GM19035 (cell line): ENCODE results near the gene FHIT.

ENCODE experiments used
- ATAC-seq: cut with Tn5 transposase; IDR thresholded peaks from one replicate; pipeline ENCODE4 v1.9.1; 2021; ENCODE audit not compliant: unreplicated experiment

Gene FHIT

DNA sequence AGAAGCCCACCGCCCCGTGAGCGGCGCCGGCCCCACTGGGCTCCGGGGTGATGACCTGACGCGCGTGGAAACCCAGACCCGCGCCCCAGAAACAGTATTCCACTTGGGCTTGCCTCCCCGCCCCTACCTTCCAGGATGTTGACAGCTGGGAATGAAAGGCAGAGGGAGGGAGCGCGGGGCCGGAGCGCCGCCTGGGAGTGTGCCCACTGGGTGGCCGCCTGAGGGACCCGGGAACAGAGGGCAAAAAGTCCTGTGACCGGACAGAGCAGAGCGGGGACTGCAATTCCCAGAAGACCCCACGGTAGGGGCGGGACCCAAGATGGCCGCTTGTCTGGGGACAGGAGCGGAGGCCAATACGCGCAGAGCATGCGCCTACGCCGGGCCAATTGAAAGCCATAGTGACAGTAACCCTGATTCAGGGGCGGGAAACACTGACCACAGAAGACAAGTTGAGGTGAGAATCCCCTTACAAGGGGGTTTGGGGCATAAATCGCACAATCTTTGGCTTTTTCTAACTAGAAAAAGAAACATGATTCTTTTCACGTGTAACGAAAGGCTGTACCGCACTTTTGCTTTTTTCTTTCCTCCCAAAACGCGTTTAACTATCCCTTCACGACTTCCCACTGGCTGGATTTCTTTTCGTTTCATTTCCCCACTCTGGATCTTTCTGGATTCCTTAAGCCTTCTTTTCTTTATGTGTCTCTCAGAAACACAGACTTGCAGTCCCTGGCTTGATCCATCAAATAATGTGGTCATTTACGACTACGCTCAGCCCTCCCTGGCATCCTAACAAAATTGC is at the start of gene FHIT:
TSS of gene FHIT (minus strand) at position 279 of the 799 bp plus-strand sequence.
- ATAC-seq = peak; percentile 93

DNA sequence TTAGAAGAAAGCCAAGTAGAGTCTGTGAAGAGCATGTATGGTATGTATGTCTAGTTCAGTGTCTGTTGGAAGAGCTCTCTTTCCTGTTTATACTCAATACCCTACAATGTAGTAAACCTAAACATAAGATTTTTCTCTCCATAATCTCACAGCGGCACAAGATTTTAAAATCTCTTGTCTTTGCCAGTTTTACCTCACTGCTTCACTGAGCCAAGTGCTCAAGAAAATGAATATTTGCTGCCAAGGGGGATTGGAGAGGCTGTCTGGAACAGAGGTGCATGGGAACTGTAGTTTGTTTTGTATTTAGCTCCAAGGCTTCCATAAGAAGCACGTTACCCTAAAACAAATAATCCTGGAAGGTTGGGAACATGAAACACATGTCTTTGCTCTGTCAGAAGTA is 49.5 kb upstream of the FHIT start:
- no peak for ATAC-seq

DNA sequence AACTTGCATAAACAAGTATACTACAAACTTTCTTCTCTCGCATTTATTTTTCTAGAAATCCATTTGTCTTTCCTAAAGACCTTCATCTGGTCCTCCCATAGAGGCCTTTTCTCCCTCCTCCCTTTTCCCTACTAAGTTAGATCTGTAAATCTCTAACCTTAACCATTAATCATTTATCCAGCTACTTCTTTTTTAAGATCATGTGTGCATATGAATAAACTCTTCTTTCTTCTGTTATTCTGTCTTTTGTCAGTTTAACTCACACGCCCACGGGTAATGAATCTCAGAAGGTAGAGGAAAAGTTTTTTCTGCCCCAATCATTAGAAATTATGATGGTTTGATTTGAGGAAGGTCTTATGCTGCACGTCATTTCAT is 48.7 kb upstream of the FHIT start:
- ATAC-seq = no peak

DNA sequence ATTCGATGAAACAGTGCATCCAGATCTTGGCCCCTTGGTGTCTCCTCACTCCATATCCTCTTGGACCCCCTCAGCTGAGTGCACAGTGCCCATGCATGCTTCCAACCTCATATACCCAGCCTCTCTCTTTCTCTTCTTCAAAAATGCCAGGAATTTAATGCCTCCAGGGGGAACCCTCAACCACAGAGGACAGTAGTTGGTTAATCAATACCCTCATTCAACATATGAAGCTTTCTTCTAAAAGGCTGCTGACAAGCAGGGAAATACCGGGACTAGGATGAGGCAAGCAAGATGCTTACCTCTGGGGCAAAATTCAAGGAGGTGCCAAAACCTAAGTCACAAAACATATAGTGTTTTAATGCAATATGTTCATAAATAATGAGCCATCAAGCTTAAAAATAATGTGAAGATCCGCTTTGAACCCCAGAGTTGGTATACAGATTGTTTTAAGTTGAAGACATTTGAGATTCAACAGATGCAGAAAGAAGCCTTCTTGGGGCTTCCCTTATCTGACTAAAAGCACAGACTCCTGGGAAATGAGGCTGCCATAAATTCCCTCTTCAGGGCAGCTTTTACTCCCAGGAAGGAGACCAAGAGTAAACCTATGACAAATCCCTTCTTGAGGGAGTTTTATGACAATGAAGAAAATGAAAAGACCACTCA is 48.2 kb upstream of the FHIT start:
- no peak for ATAC-seq

DNA sequence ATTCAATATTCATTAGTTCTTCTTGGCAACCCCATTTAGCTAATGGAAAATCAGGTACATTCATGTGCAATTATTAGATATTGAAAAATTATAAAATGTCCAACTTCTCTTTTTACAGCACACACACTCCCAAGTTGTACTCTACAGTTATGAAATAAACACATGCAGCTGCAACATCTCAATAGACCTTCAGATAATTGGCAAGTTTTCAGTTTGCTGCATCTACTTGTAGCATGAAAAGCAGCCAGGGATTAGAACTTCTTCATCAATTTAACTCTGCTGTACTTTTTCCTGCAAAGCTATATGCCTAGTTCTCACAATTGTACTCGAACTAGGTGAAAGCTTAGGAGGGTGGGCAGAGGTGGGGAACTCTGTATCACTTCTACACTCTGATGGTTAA is 46.6 kb upstream of the FHIT start:
- no peak for ATAC-seq

DNA sequence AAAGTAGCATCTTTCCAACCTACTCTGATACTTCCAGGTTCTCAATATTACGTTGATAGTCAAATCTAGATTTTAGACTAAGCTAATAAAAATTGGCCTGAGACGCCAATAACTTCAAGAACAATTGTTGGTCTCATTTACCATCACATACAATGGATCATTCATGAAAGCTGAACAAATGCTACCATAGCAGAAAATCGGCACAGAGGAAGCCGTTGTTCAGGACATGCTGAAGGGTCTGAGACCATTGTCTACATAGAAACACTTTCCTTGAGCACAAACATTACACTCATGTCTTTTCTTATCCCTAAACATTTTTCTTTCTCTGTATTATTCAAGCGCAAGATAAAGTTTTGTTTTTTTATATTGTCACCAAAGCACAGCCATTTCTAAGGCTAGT is 37.2 kb upstream of the FHIT start:
- ATAC-seq = no peak

DNA sequence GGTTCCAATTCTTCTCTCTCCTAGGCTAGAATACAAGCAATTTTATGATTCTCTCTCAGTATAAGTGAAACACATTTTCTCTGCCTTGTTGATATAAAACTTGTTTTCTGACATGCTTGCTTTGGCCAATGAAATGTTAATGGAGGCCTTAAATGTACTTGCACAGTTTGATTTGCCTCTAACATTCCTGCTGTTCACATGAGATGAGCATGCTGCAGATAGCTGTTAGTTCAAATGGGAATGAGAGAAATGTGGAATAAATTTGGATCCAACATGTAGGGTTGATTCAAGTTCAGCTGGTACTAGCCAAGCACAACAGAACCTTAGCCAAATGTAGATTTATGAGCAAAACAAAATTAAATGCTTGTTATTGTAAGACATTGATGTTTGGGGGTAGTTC is 32.6 kb upstream of the FHIT start:
- no peak for ATAC-seq

DNA sequence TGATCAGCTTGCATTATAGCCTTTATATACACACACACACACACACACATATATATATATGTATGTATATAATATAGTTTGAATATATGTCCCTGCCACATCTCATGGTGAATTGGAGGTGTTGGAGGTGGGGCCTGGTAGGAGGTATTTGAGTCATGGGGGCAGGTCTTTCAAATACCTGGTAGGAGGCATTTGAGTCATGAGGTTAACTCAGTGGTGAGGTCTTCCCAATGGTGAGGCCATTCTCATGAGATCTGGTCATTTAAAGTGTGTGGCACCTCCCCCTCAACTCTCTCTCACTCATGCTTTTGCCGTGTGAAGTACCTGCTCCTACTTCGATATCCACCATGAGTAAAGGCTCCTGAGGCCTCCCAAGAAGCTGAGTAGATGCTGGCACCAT is 27.5 kb upstream of the FHIT start:
- no peak for ATAC-seq

DNA sequence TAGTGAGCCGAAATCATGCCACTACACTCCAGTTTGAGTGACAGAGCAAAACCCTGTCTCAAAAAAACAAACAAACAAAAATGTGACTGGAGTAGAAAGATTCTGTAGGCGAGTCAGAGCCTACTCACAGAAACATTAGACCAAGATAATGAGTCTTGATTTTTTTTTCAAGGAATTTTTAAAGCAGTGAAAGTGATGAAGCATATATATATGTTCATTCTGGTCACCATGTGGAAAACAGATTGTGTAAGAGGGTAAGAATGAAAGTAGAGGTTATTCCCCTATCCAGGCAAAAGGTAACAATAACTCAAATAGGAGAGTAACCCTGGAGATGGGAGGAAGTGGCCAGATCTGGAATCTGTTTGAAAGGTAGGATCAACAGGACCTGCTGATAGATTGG is 26.2 kb upstream of the FHIT start:
- no peak for ATAC-seq

DNA sequence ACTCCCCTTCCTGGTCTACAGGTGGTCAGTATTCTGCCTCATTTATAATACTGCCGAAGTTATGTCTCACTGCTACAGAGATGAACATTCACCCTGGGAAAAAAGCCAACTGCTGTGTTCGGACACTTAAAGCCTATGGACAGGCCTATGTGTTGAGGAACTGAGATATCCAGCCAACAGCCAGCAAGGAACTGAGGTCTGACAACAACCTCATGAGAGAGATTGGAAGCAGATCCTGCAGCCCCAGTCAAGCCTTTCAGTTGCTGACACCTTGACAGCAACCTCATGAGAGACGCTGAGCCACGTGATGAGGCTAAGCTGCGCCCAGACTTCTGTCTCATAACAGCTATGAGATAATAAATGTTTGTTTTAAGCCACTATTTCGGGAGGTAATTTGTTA is 18.2 kb upstream of the FHIT start:
- no peak for ATAC-seq

DNA sequence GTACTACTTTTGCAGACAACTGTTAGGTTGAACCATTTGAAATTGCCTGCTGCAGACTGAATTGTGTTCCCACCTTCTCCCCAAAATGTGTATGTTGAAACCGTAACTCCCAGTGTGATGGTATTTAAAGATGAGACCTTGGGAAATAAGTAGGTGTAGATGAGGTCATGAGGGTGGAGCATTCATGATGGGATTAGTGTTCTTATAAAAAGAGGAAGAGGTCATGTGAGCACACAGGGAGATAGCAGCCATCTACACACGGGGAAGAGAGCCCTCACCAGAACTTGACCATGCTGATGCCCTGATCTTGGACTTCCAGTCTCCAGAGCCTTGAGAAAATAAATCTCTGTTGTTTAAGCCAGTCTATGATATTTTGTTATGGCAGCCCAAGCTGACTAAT is 17.4 kb upstream of the FHIT start:
- no peak for ATAC-seq

DNA sequence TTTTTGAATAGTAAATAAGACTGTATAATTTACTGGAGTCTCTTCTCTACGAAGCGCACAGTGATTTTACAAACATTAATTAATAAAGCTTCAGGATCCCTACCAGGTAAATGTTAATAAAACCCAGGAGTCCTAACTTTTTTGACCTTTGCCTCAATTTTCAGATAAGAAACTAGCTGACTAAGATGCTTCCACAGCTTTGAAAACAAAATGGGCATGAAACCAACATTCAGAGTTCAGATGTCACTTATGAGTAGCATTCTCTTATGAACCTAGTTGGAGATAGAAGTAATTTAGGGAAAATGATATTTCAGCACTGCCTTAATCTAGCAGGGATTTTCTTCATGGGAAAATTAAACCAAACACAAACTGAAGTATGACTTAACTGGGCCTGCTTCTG is 13.0 kb upstream of the FHIT start:
- ATAC-seq = no peak

DNA sequence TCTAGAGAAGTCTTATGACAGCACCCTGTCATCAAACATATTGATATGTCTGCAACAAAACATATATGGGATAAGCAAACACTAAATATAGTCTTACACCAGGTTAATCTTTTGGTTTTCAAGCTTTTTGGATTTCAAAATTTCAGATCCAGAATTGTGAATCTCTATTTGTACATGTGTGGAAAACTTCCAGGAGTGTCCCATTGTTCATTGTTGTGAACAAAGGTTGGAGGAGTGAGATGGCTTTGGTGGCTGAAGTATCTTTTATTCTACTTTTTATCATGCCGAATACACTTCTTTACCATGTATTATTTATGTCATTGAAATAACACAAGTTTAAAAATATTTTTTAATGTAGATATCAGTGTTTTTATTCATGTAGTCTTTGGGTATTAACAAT is 5.9 kb upstream of the FHIT start:
- ATAC-seq = no peak

DNA sequence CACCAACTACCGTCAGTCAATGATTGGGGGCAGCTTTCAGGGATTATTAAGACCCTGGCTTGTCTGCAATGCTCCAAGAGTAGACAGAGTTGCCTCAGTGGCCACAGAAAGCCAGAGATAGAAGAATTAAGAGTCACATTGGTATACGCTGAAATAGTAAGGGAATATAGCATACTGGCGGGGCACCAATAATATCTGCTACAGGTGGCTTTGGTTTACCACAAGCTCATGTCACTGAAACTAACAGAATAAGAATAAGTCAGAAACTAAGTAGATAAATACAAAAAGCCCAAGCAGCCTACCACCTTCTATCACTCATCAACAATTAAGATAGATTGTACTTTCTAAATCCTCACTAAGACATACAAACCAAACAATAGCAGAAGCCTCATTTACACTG is 2.5 kb upstream of the FHIT start:
- ATAC-seq = no peak

DNA sequence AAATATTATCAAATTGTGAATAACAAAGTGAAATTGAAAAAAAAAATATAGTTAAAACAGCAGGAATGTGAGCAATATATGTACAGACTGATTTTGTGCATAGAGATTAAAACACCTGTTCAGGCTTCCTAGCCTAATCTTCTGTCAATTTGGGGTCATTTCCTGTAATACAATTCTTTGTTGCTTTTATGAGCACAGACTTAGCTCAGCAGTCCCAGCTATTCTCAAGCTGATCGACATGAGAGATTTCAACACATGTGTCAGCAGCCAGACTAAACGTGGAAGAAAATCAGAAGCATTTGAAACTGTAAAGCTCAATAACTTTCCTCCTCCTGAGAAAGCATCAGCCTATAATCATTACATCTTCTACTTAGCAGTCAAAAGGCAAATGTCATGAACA is 1.6 kb upstream of the FHIT start:
- no peak for ATAC-seq

DNA sequence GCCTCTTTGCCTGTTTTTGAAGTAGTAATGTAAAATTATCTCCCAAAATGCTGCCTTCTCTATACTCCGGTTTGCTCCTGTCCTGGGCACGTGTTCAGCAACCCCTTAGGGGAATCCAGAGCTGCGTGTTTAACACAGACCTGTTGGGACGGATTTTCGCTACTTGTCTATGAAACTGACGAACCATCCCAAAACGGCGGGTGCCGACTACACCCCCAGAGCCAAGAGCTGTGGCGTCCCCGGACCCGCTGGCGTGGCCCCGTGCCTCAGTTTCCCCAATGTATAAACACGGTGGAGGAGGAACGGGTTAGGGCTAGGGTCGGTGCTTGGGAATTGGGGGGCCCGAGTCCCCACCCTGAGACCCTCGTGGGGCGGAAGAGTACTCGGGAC is 473 bp downstream of the FHIT start:
- no peak for ATAC-seq

DNA sequence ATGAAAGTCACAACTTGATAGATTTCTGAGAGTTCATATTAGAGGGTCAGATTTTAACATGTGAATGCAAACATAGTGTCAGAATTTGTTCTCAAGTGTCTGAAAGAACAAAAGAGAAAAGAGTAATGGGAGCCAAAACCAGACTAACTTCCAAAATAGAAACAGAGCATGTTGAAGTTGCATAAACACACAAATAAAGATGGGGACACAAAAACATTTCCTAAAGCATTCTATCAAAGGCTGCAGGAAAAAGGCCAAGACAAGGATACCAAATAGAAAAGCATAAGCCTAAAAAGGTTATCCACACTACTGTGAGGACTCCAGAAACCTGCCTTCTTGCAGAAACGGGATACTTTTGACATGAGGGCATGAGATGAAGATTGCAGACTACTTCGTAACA is 2.8 kb downstream of the FHIT start:
- ATAC-seq = no peak

DNA sequence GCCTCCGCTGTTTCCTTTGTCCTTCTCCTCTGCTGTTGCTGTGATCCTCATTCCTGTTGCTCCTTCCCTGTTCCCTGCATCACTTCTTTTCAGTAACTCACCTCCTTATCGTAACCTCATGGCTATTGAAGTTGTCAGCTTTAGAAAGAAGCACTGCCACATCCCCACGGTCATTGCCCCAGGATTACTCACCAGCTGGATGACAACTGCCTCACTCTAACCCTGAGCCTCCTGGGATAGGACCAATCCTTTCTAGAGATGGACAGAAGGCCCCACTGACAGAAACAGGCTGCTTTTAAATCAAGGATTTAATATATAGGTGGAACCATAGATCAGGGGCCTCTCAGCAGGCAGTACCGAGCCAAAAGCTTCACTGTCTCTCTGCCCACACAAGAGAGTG is 4.1 kb downstream of the FHIT start:
- no peak for ATAC-seq

DNA sequence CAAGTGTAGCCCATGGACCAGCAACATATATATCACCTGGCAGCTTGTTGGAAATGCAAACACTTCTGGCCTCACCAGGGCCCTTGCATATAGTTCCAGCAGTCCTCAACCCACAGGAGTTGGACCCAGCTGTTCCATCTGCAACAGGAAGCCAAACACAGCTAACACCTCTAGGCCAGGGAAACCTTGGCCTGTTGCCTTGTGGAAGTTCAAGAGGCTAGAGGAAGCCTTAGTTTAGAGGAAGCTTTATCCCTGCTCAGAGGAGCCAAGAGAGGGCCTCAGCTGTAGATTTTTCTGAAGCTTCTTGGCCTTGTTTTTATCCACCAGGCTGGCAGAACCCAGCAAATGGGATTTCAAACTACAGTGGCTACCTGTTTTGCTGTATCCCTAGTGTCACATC is 11.4 kb downstream of the FHIT start:
- no peak for ATAC-seq

DNA sequence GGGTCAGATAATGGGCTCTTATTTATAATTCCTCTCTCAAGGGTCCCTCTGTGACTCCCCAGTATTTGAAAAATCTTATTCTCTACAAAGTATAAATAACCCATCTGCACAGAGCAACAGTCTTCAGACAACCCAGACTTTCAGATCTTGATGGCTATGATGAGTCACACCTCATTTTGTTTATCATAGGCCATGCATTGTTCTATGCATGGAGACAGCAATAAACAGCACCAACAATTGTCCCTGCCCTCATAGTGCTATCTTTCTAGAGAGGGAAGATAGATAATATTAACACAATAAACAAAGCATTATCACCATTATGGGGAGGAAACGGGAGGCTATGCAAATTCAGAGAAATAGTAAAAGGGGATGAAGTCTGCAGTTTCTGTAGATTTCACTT is 13.4 kb downstream of the FHIT start:
- ATAC-seq = no peak

DNA sequence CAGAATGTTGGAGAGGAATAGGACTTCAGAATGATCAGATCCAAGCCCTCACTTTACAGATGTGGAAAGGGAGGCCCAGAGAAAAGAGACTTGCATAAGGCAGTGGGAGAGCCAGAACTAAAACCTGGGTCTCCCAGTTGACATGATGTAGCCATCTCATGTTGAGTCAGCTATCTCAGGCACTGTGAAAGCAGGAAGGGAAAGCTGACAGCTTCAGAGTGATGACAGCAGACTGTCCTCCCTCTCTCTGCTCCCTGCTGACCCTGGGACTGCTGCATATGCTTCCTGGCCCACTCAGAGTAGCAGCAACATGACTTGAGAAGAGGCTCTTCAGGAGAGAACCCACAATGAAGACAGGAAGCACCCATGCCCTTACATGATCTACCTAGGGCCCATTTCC is 14.7 kb downstream of the FHIT start:
- ATAC-seq = peak; percentile 79

DNA sequence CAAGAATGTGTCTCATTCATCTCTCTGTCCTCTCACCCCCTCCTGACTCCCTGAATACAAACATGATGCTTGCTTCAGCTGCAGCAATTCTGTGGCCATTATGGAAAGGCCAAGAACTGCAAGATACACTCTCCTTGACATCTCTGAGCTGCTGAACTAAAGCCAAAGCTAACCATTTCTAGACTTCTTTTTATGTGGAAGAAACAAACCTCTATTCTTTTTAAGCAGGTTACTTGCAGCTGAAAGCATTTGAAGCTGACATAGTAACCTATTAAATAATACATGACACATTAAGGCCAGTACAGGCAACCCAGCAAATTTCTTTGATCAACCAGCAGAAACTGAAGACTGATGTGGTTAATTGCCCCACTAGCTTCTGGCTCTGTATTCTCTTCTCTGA is 17.5 kb downstream of the FHIT start:
- ATAC-seq = no peak

DNA sequence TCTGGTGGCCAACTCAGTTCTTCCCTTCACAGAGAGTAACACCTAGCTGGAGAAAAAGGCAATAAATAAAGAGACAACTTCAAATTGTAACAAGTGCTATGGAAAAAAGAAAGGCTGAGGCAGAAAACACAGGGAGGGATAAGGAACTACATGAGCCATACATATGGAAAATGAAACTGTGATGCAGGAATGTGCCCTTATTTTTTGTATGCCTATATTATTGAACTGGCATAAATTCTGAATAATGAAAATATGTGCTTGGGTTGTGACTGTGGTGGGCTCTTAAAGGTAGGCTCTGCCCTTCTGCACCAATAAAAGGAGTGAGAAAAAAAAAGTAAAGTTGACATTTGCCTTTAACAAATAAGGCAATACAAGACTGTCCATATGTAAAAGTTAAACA is 19.6 kb downstream of the FHIT start:
- no peak for ATAC-seq
